HCT116 (cell line): ENCODE measurements around the gene C4orf50. TPM values are rescaled to one million over a fixed set of nuclear protein-coding genes. Genes with fewer than 3 reads are reported as not detected.

ENCODE experiments used
- ATAC-seq: fragments of 200-7000 bp; cut with Tn5 transposase; 2 replicates; pipeline ENCODE4 v1.9.1; 2020; ENCODE audit warnings: mild to moderate bottlenecking, moderate library complexity
- BruUV-seq: library from RNA; stranded (reverse); fragments of 400-500 nt; replicated peaks from 2 replicates; lab custom pipeline; 2021; lab: Mats Ljungman, UMichigan
- CTCF ChIA-PET: fragments of 300-600 bp; sonication (Branson Sonifier 250); formaldehyde crosslinking; loops from one replicate; lab custom pipeline; 2021; ENCODE audit warnings: antibody characterized with exemption; lab: Charles Lee
- POLR2A ChIA-PET: fragments of 300-600, 350-600 bp; sonication (Branson Sonifier 250); formaldehyde crosslinking; loops from one replicate; lab custom pipeline; 2021; ENCODE audit warnings: antibody characterized with exemption; lab: Charles Lee
- RAD21 ChIA-PET, 2 experiments: fragments of 300-600 bp; sonication (Branson Sonifier 250); formaldehyde crosslinking; loops; one replicate each; lab custom pipeline; 2023; ENCODE audit warnings: low total read pairs in 2 of 2; ENCODE audit not compliant: uncharacterized antibody in 2 of 2, unreplicated experiment in 2 of 2, low non-redundant PET in 1 of 2; lab: Charles Lee
- DNase-seq: peaks from one replicate; pipeline ENCODE4 v3.0.0-alpha.2; 2010; ENCODE audit warnings: low read depth, low spot score
- H2AFZ ChIP-seq: fragments of 200-600 bp; shearing (Covaris generic), sonication (generic); 2 replicates; pipeline ENCODE4 v1.6.1; 2017; ENCODE audit warnings: low read depth, mixed run types, mixed read lengths, antibody characterized with exemption, low read length; ENCODE audit not compliant: poor library complexity, severe bottlenecking
- H3K27ac ChIP-seq: 2 replicates; pipeline ENCODE4 v1.5.1; 2012; ENCODE audit warnings: low read depth, low read length
- H3K27me3 ChIP-seq: fragments of 200-600 bp; sonication (generic); 2 replicates; pipeline ENCODE4 v1.6.1; 2016; ENCODE audit warnings: mixed run types, low read length, mixed read lengths; ENCODE audit not compliant: insufficient read depth
- H3K36me3 ChIP-seq, 2 experiments: fragments of 200-500 bp in 1 of 2; fragments of 200-600 bp in 1 of 2; sonication (Bioruptor generic) in 1 of 2; sonication (generic) in 1 of 2; 2 replicates each; pipeline versions ENCODE4 v1.5.1 to v1.6.1; 2014 to 2016; ENCODE audit warnings: low read length in 2 of 2, inconsistent platforms in 1 of 2, mixed read lengths in 1 of 2, mixed run types in 1 of 2; ENCODE audit not compliant: insufficient read depth in 2 of 2, control insufficient read depth in 1 of 2
- H3K4me1 ChIP-seq, 2 experiments: fragments of 200-600 bp in 1 of 2; sonication (generic) in 1 of 2; 2 replicates each; pipeline versions ENCODE4 v1.5.1 to v1.6.1; 2012 to 2017; ENCODE audit warnings: low read length in 2 of 2, inconsistent platforms in 1 of 2, mild to moderate bottlenecking in 1 of 2, mixed read lengths in 1 of 2, mixed run types in 1 of 2, moderate library complexity in 1 of 2; ENCODE audit not compliant: insufficient read depth in 2 of 2, control insufficient read depth in 1 of 2
- H3K4me2 ChIP-seq: fragments of 200-600 bp; sonication (generic); 2 replicates; pipeline ENCODE4 v1.6.1; 2017; ENCODE audit warnings: mixed run types, low read length, mixed read lengths
- H3K4me3 ChIP-seq, 2 experiments: fragments of 200-600 bp in 1 of 2; sonication (generic) in 1 of 2; replicated peaks in 1 of 2; 2 replicates each; pipeline ENCODE4 v1.5.1; 2011 to 2016; ENCODE audit warnings: low read length in 2 of 2, control low read depth in 1 of 2, low read depth in 1 of 2, mild to moderate bottlenecking in 1 of 2, mixed read lengths in 1 of 2, mixed run types in 1 of 2
- H3K79me2 ChIP-seq: fragments of 200-600 bp; sonication (generic); 2 replicates; pipeline ENCODE4 v1.6.1; 2017; ENCODE audit warnings: mild to moderate bottlenecking, mixed run types, low read length, moderate library complexity, mixed read lengths; ENCODE audit not compliant: insufficient read depth
- H3K9ac ChIP-seq: fragments of 200-600 bp; sonication (generic); 2 replicates; pipeline ENCODE4 v1.6.1; 2016; ENCODE audit warnings: low read length, mixed read lengths
- H3K9me2 ChIP-seq: fragments of 200-600 bp; sonication (generic), shearing (Covaris generic); 2 replicates; pipeline ENCODE4 v1.6.1; 2017; ENCODE audit warnings: mixed run types, mild to moderate bottlenecking, moderate library complexity; ENCODE audit not compliant: insufficient read depth
- H3K9me3 ChIP-seq, 2 experiments: fragments of 200-500 bp in 1 of 2; fragments of 200-600 bp in 1 of 2; sonication (Bioruptor generic) in 1 of 2; sonication (generic) in 1 of 2; 2 replicates each; pipeline ENCODE4 v1.6.1; 2014 to 2017; ENCODE audit warnings: low read length in 2 of 2, mixed read lengths in 2 of 2, inconsistent platforms in 1 of 2, low read depth in 1 of 2, mild to moderate bottlenecking in 1 of 2, mixed run types in 1 of 2, moderate library complexity in 1 of 2; ENCODE audit not compliant: control insufficient read depth in 1 of 2, insufficient read depth in 1 of 2
- H4K20me1 ChIP-seq: fragments of 200-600 bp; sonication (generic), shearing (Covaris generic); 2 replicates; pipeline ENCODE4 v1.6.1; 2017; ENCODE audit warnings: mixed run types, mild to moderate bottlenecking, moderate library complexity; ENCODE audit not compliant: insufficient read depth
- CEBPB ChIP-seq: IDR thresholded peaks from 2 replicates; pipeline ENCODE4 v1.6.1; 2012; ENCODE audit warnings: low read depth
- EZH2phosphoT487 ChIP-seq: fragments of 200-600 bp; IDR thresholded peaks from 2 replicates; pipeline ENCODE4 v1.6.1; 2018; ENCODE audit warnings: antibody characterized with exemption, borderline replicate concordance
- JUND ChIP-seq: IDR thresholded peaks from 2 replicates; pipeline ENCODE4 v1.6.1; 2012
- MAX ChIP-seq: IDR thresholded peaks from 2 replicates; pipeline ENCODE4 v1.6.1; 2012
- POLR2A ChIP-seq: IDR thresholded peaks from 2 replicates; pipeline ENCODE4 v1.7.0; 2011; ENCODE audit warnings: borderline replicate concordance; ENCODE audit not compliant: insufficient read depth, insufficient read length; ENCODE audit errors: extremely low read depth
- RAD21 ChIP-seq: IDR thresholded peaks from 2 replicates; pipeline ENCODE4 v1.6.1; 2012; ENCODE audit warnings: low read depth, mild to moderate bottlenecking
- REST ChIP-seq: IDR thresholded peaks from 2 replicates; pipeline ENCODE4 v1.6.1; 2012; ENCODE audit warnings: low read depth
- SRF ChIP-seq: IDR thresholded peaks from 2 replicates; pipeline ENCODE4 v1.6.1; 2012; ENCODE audit warnings: low read depth
- intact Hi-C: fragments of 100-400 bp; cut with micrococcal nuclease; formaldehyde crosslinking; loops from 2 replicates; pipeline ENCODE4 v1.10.0; 2022
- total RNA-seq: library from RNA; stranded (reverse); gene quantifications from one replicate; pipeline ENCODE4 v1.2.1, GENCODE V29; 2021; ENCODE audit not compliant: unreplicated experiment

The C4orf50 gene
- total RNA-seq, 1 experiment from 2014 or later, result not detected

GRCh38 chr4:5971078-5971450, 47.2 kb downstream of the C4orf50 start:
- H2AFZ ChIP-seq, result no peak overlapping the region
- RAD21 ChIA-PET, result no interaction called here
- BruUV-seq, result no TSS peak
- peak; percentile 63 for ATAC-seq
- no peak for DNase-seq
- H3K9me2 ChIP-seq, result no peaks in the 10 kb centered on the region
- H3K4me3 ChIP-seq, result no peak overlapping the region
- no peak overlapping the region for H3K9ac ChIP-seq
- CTCF ChIA-PET, result no interaction called here
- no peaks in the 10 kb centered on the region for H3K36me3 ChIP-seq
- H3K9me3 ChIP-seq, result no peaks in the 10 kb centered on the region
- H3K27me3 ChIP-seq, result no peaks in the 10 kb centered on the region
- H3K4me1 ChIP-seq, result no peaks in the 10 kb centered on the region
- POLR2A ChIA-PET, result no interaction called here
- intact Hi-C loops, result no loop called here
- H3K27ac ChIP-seq, result no peak overlapping the region
- H4K20me1 ChIP-seq, result no peaks in the 10 kb centered on the region
- no peaks in the 10 kb centered on the region for H3K79me2 ChIP-seq
- no peak overlapping the region for H3K4me2 ChIP-seq
- TF ChIP-seq REST (no peak), SRF (no peak), EZH2phosphoT487 (no peak), POLR2A (no peak), JUND (no peak), CEBPB (no peak), RAD21 (no peak), MAX (no peak)
